ENCODE data around the gene RCOR3.

The RCOR3 gene

DNA sequence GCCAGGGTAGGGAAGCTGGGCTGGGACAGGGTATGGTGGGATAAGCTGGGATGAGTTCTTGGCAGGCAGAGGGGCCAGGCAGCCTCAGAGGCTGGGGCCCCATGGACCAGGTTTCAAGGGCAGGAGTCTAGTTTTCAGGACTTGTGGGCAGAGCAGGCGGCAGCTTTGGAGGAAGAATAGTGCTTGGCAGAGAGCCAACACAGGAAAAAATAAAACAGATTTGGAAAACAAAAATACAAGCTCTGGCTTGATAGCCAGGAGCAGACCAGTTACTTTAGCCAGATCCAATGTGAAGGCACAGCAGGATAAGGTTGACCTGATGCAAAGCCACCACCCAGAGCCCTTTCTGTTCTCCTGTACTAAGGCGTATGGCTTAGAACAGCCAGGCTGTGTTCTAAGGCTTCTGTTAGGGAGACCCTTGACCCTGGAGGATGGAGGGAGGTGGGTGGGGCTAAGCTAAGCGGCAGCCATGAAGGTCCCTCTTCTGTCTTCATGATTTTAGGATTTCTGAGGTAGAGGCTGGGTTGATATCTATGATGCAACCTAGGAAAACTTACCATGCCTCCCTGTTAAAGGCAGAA, 73.0 kb downstream of the RCOR3 start:
- Histone ChIP-seq H3K9ac (ENCODE audit: low read length) (no peak overlapping the region), H3K79me2 (ENCODE audit: low read length) (peaks cover 99% of the 10 kb centered on the region)

DNA sequence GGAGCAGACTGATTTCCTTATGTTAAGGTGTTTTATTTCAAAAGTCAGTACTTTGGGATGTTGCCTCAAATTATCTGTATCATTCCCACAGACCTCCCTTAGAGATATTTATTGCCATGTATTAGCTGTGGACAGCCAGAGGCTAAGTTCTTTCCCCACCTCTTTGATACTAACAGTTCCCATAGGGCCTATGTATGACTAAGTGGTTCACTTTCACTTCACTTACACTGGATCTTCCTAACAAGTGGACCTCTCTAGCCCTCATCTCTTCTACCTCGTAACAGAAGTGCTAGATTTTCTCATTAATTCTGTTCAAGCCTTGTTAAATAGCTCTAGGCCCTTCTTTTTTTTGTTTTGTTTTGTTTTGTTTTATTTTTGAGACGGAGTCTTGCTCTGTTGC, 73.7 kb downstream of the RCOR3 start:
- Histone ChIP-seq H3K4me2 (ENCODE audit: low read length) (no peak overlapping the region), H3K27ac (ENCODE audit: low read length) (no peak overlapping the region), H4K20me1 (ENCODE audit: insufficient read depth, low read length) (peaks cover 84% of the 10 kb centered on the region), H3K27me3 (ENCODE audit: low read depth, low read length) (no peaks in the 10 kb centered on the region), H2AFZ (ENCODE audit: low read depth, low read length) (no peak overlapping the region), H3K4me3 (ENCODE audit: low read length) (no peak overlapping the region), H3K9ac (ENCODE audit: low read length) (no peak overlapping the region), H3K36me3 (replicated peaks; ENCODE audit: low read depth, low read length) (peaks cover 16% of the 10 kb centered on the region), H3K9me3 (ENCODE audit: insufficient read depth, low read length) (no peaks in the 10 kb centered on the region), H3K79me2 (ENCODE audit: low read length) (peaks cover 99% of the 10 kb centered on the region), H3K4me1 (ENCODE audit: low read length) (peaks cover 51% of the 10 kb centered on the region)
- TF ChIP-seq EZH2phosphoT487 (IDR thresholded peaks at IDR 0.05; ENCODE audit: low read depth): no peak

More for the DNA sequence above, 73.0 kb downstream of the RCOR3 start:
- Histone ChIP-seq H3K4me3 (ENCODE audit: low read length) (no peak overlapping the region), H3K4me1 (ENCODE audit: low read length) (peaks cover 54% of the 10 kb centered on the region), H3K4me2 (ENCODE audit: low read length) (no peak overlapping the region), H3K27ac (ENCODE audit: low read length) (no peak overlapping the region), H4K20me1 (ENCODE audit: insufficient read depth, low read length) (peaks cover 77% of the 10 kb centered on the region), H3K9me3 (ENCODE audit: insufficient read depth, low read length) (no peaks in the 10 kb centered on the region), H3K27me3 (ENCODE audit: low read depth, low read length) (no peaks in the 10 kb centered on the region), H2AFZ (ENCODE audit: low read depth, low read length) (no peak overlapping the region), H3K36me3 (replicated peaks; ENCODE audit: low read depth, low read length) (peaks cover 16% of the 10 kb centered on the region)
- TF ChIP-seq EZH2phosphoT487 (IDR thresholded peaks at IDR 0.05; ENCODE audit: low read depth): no peak
- TF ChIP-seq, protein P1, sequence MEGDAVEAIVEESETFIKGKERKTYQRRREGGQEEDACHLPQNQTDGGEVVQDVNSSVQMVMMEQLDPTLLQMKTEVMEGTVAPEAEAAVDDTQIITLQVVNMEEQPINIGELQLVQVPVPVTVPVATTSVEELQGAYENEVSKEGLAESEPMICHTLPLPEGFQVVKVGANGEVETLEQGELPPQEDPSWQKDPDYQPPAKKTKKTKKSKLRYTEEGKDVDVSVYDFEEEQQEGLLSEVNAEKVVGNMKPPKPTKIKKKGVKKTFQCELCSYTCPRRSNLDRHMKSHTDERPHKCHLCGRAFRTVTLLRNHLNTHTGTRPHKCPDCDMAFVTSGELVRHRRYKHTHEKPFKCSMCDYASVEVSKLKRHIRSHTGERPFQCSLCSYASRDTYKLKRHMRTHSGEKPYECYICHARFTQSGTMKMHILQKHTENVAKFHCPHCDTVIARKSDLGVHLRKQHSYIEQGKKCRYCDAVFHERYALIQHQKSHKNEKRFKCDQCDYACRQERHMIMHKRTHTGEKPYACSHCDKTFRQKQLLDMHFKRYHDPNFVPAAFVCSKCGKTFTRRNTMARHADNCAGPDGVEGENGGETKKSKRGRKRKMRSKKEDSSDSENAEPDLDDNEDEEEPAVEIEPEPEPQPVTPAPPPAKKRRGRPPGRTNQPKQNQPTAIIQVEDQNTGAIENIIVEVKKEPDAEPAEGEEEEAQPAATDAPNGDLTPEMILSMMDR (IDR thresholded peaks at IDR 0.05; ENCODE audit: low read depth, low read length): no peak

DNA sequence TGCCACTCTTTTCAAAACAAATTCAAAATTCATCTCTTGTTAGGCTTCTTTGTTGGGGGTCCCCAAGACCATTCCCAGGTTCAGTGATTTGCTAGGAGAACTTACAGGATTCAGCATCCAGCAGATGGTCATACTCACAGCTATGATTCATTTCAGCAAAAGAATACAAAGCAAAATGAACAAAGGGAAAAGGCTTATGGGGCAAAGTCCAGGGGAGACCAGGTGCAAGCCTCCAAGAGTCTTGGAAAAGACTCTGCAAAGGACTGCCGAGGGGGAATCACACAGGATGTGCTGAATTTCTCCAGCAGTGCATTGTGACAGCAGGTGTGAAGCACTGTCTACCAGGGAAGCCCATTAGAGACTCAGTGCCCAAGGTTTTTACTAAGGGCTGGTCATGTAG, 74.7 kb downstream of the RCOR3 start:
- H3K4me3 ChIP-seq (ENCODE audit: low read length): no peak overlapping the region
- H3K36me3 ChIP-seq (replicated peaks; ENCODE audit: low read depth, low read length): peaks cover 17% of the 10 kb centered on the region
- H4K20me1 ChIP-seq (ENCODE audit: insufficient read depth, low read length): peaks cover 91% of the 10 kb centered on the region
- peaks cover 41% of the 10 kb centered on the region for H3K4me1 ChIP-seq (ENCODE audit: low read length)
- H3K27ac ChIP-seq (ENCODE audit: low read length): no peak overlapping the region
- no peak overlapping the region for H3K4me2 ChIP-seq (ENCODE audit: low read length)
- H2AFZ ChIP-seq (ENCODE audit: low read depth, low read length): no peak overlapping the region
- no peaks in the 10 kb centered on the region for H3K9me3 ChIP-seq (ENCODE audit: insufficient read depth, low read length)
- H3K27me3 ChIP-seq (ENCODE audit: low read depth, low read length): no peaks in the 10 kb centered on the region
- H3K9ac ChIP-seq (ENCODE audit: low read length): no peak overlapping the region
- peaks cover 97% of the 10 kb centered on the region for H3K79me2 ChIP-seq (ENCODE audit: low read length)
- TF ChIP-seq, protein P1 (IDR thresholded peaks at IDR 0.05; ENCODE audit: low read depth, low read length): no peak
- TF ChIP-seq EZH2phosphoT487 (IDR thresholded peaks at IDR 0.05; ENCODE audit: low read depth): no peak

DNA sequence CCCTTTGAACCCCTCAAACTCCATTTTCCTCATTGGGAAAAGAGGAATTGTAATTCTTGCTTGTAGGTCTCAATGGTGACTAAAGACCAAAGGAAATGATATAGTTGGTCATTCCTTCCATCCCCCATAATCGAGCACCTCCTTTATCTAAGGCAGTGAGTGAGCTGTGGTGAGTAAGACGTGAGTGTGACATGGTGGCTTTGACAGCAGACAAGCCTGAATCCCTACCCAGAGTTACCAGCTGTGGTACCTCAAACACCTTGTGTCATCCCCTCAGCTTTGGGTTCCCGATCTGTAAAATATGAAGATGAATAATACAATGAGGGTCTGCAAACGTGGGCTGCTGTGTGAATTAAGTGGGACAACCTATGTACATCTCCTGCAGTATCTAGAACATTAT, 75.8 kb downstream of the RCOR3 start:
- no peak overlapping the region for H3K4me3 ChIP-seq (ENCODE audit: low read length)
- H3K9me3 ChIP-seq (ENCODE audit: insufficient read depth, low read length): no peaks in the 10 kb centered on the region
- H3K4me2 ChIP-seq (ENCODE audit: low read length): peak overlapping the region; percentile 67
- no peaks in the 10 kb centered on the region for H3K27me3 ChIP-seq (ENCODE audit: low read depth, low read length)
- TF ChIP-seq EZH2phosphoT487 (IDR thresholded peaks at IDR 0.05; ENCODE audit: low read depth): no peak
- TF ChIP-seq, protein P1 (IDR thresholded peaks at IDR 0.05; ENCODE audit: low read depth, low read length): no peak
- peaks cover 30% of the 10 kb centered on the region for H3K4me1 ChIP-seq (ENCODE audit: low read length)
- peaks cover 97% of the 10 kb centered on the region for H3K79me2 ChIP-seq (ENCODE audit: low read length)
- H3K27ac ChIP-seq (ENCODE audit: low read length): no peak overlapping the region
- no peak overlapping the region for H2AFZ ChIP-seq (ENCODE audit: low read depth, low read length)
- H3K9ac ChIP-seq (ENCODE audit: low read length): no peak overlapping the region
- peaks cover 16% of the 10 kb centered on the region for H3K36me3 ChIP-seq (replicated peaks; ENCODE audit: low read depth, low read length)
- peaks cover 91% of the 10 kb centered on the region for H4K20me1 ChIP-seq (ENCODE audit: insufficient read depth, low read length)

Data from OCI-LY3 (cell line).